Measurements from ENCODE around the gene GAS2. TPM values are rescaled to one million over a fixed set of nuclear protein-coding genes. Genes with fewer than 3 reads are reported as not detected.

The GAS2 gene
- total RNA-seq, 3 donors from 2014 or later, result 0.96 to 22.1 (median 10.2) TPM

DNA sequence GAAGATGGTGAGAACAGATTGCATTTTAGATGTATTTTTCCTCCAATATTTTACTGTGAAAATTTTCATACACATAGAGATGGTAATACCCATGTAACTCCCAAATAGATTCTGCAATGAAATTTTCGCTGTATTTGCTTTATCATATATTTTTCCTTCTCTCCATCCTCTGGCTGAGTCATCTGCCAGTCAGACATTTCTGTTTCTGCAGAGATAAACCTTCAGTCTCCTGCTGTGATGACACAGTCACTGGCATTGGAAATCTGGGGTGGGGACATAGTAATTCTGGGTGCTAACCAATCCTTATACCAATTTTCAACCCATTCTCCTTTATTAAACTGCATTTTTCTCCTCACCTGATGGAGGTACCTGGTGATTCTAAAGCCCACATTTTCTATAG is 129.5 kb downstream of the GAS2 start:
- Histone ChIP-seq H3K4me3 (no peak overlapping the region), H3K4me1 (no peaks in the 10 kb centered on the region), H3K27ac (no peak overlapping the region), H3K9me3 (no peaks in the 10 kb centered on the region), H3K36me3 (no peaks in the 10 kb centered on the region), H3K27me3 (no peaks in the 10 kb centered on the region)
- TF ChIP-seq POLR2AphosphoS5 (IDR thresholded peaks at IDR 0.05), result no peak
- TF ChIP-seq POLR2A (IDR thresholded peaks at IDR 0.05), result no peak
- no peak for TF ChIP-seq CTCF (IDR thresholded peaks at IDR 0.05)
- no peak for DNase-seq (ENCODE audit: low spot score in 2 of 2)
- intact Hi-C loops (cut with DNase I; ENCODE audit: low total_unique reads), result no loop called here

DNA sequence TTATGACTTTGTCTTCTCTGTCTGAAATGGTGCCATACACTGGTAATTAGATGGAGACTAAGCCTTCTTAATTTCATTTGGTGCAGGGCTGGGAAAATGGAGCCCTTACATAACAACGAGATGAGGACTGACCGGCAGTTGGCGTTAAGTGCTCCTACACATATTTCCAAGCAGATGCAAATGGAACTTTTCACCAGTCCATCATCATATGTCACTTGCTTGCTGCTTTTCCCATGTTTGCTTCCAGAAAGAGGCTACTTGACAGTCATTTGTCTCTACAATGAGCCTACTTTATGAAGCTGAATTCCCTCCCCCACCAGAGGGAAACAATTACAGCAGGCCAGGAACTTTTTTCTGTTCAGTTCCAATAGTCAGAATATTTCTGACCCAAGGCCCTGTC is 130.6 kb downstream of the GAS2 start:
- H3K36me3 ChIP-seq, result no peaks in the 10 kb centered on the region
- no peaks in the 10 kb centered on the region for H3K27me3 ChIP-seq
- no peaks in the 10 kb centered on the region for H3K9me3 ChIP-seq
- no peak overlapping the region for H3K4me3 ChIP-seq
- no peaks in the 10 kb centered on the region for H3K4me1 ChIP-seq
- intact Hi-C loops (cut with DNase I; ENCODE audit: low total_unique reads), result no loop called here
- TF ChIP-seq POLR2AphosphoS5 (IDR thresholded peaks at IDR 0.05), result no peak
- no peak for TF ChIP-seq POLR2A (IDR thresholded peaks at IDR 0.05)
- no peak for TF ChIP-seq CTCF (IDR thresholded peaks at IDR 0.05)
- H3K27ac ChIP-seq, result no peak overlapping the region
- no peak for DNase-seq (ENCODE audit: low spot score in 2 of 2)

GRCh38 chr11:22798901-22799300 is 132.5 kb downstream of the GAS2 start:
- intact Hi-C loops (cut with DNase I; ENCODE audit: low total_unique reads), result no loop called here
- Histone ChIP-seq H3K4me1 (no peaks in the 10 kb centered on the region), H3K27ac (no peak overlapping the region), H3K27me3 (no peaks in the 10 kb centered on the region), H3K4me3 (no peak overlapping the region), H3K36me3 (no peaks in the 10 kb centered on the region), H3K9me3 (no peaks in the 10 kb centered on the region)
- TF ChIP-seq POLR2A (IDR thresholded peaks at IDR 0.05), result no peak
- TF ChIP-seq CTCF (IDR thresholded peaks at IDR 0.05), result no peak
- TF ChIP-seq POLR2AphosphoS5 (IDR thresholded peaks at IDR 0.05), result no peak
- no peak for DNase-seq (ENCODE audit: low spot score in 2 of 2)

DNA sequence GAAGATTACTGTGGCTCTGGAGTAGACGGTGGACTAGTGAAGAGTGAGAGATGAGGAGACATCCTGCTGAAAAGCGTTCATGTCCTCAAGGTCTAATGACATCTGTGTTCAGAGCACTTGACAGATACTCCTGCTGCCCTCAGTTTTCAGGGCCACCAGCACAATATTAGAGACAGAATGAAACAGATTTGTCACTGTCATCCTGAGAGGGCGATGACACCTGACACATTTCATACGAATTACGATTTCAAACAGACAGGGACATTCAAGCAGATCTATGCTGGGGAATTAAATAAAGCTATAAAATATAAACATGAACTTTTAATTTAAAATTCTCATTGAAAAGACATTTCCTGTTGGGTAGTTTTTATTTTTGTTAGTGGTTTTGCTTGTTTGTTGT is 134.1 kb downstream of the GAS2 start:
- DNase-seq (ENCODE audit: low spot score in 2 of 2), result no peak
- Histone ChIP-seq H3K27ac (no peak overlapping the region), H3K36me3 (peaks cover 3% of the 10 kb centered on the region), H3K9me3 (no peaks in the 10 kb centered on the region), H3K4me1 (no peaks in the 10 kb centered on the region), H3K4me3 (no peak overlapping the region), H3K27me3 (no peaks in the 10 kb centered on the region)
- intact Hi-C loops (cut with DNase I; ENCODE audit: low total_unique reads), result no loop called here
- no peak for TF ChIP-seq POLR2AphosphoS5 (IDR thresholded peaks at IDR 0.05)
- TF ChIP-seq POLR2A (IDR thresholded peaks at IDR 0.05), result no peak
- TF ChIP-seq CTCF (IDR thresholded peaks at IDR 0.05), result no peak

GRCh38 chr11:22802861-22803260 is 136.4 kb downstream of the GAS2 start:
- no peak overlapping the region for H3K4me3 ChIP-seq
- DNase-seq (ENCODE audit: low spot score in 2 of 2), result no peak
- H3K4me1 ChIP-seq, result no peaks in the 10 kb centered on the region
- no peaks in the 10 kb centered on the region for H3K27me3 ChIP-seq
- intact Hi-C loops (cut with DNase I; ENCODE audit: low total_unique reads), result no loop called here
- no peak for TF ChIP-seq POLR2A (IDR thresholded peaks at IDR 0.05)
- TF ChIP-seq POLR2AphosphoS5 (IDR thresholded peaks at IDR 0.05), result no peak
- no peak for TF ChIP-seq CTCF (IDR thresholded peaks at IDR 0.05)
- peaks cover 3% of the 10 kb centered on the region for H3K36me3 ChIP-seq
- H3K27ac ChIP-seq, result no peak overlapping the region
- no peaks in the 10 kb centered on the region for H3K9me3 ChIP-seq
